ACC112 (cell line): ENCODE data around the gene GPS1.

Experiments
- H2AFZ ChIP-seq: fragments of 200-600 bp; sonication (generic); one replicate; pipeline ENCODE4 v1.6.0; 2017; ENCODE audit warnings: antibody characterized with exemption, low read length; ENCODE audit not compliant: unreplicated experiment
- H3K27ac ChIP-seq: fragments of 200-600 bp; sonication (generic); 2 replicates; pipeline ENCODE4 v1.5.1; 2014; ENCODE audit warnings: low read depth, mild to moderate bottlenecking, antibody characterized with exemption, low read length, moderate library complexity
- H3K27me3 ChIP-seq: fragments of 200-600 bp; sonication (generic); 2 replicates; pipeline ENCODE4 v1.6.1; 2014; ENCODE audit warnings: mild to moderate bottlenecking, antibody characterized with exemption, low read length, moderate library complexity, mixed read lengths; ENCODE audit not compliant: insufficient read depth
- H3K36me3 ChIP-seq: fragments of 200-600 bp; sonication (generic); 2 replicates; pipeline ENCODE4 v1.6.1; 2016; ENCODE audit warnings: mild to moderate bottlenecking, antibody characterized with exemption, low read length, moderate library complexity, mixed read lengths; ENCODE audit not compliant: insufficient read depth
- H3K4me1 ChIP-seq: fragments of 200-600 bp; sonication (generic); one replicate; pipeline ENCODE4 v1.6.1; 2016; ENCODE audit warnings: low read length, mixed read lengths; ENCODE audit not compliant: insufficient read depth, unreplicated experiment, control insufficient read depth
- H3K4me3 ChIP-seq: fragments of 200-600 bp; sonication (generic); 2 replicates; pipeline ENCODE4 v1.5.1; 2014; ENCODE audit warnings: mild to moderate bottlenecking, low read depth, low read length
- H3K79me2 ChIP-seq: fragments of 200-600 bp; sonication (generic); one replicate; pipeline ENCODE4 v1.6.0; 2016; ENCODE audit warnings: low read length; ENCODE audit not compliant: control insufficient read depth, unreplicated experiment, insufficient read depth

Gene GPS1

GRCh38 chr17:82015311-82015971, 36.3 kb upstream of the GPS1 start:
- no peak overlapping the region for H3K4me3 ChIP-seq
- no peaks in the 10 kb centered on the region for H3K79me2 ChIP-seq
- no peak overlapping the region for H2AFZ ChIP-seq
- H3K27ac ChIP-seq, result no peak overlapping the region
- no peaks in the 10 kb centered on the region for H3K4me1 ChIP-seq
- no peaks in the 10 kb centered on the region for H3K36me3 ChIP-seq
- H3K27me3 ChIP-seq, result no peaks in the 10 kb centered on the region

- H3K36me3 ChIP-seq, result no peaks in the 10 kb centered on the region
- no peak overlapping the region for H3K4me3 ChIP-seq
- H3K27ac ChIP-seq, result no peak overlapping the region
- H3K27me3 ChIP-seq, result no peaks in the 10 kb centered on the region
- peaks cover 1% of the 10 kb centered on the region for H3K4me1 ChIP-seq
- H2AFZ ChIP-seq, result no peak overlapping the region
- no peaks in the 10 kb centered on the region for H3K79me2 ChIP-seq
These were observed 35.4 kb upstream of the GPS1 start for GRCh38 chr17:82016061-82016874.

- no peaks in the 10 kb centered on the region for H3K79me2 ChIP-seq
- H3K27me3 ChIP-seq, result no peaks in the 10 kb centered on the region
- no peak overlapping the region for H3K27ac ChIP-seq
- H2AFZ ChIP-seq, result no peak overlapping the region
- no peaks in the 10 kb centered on the region for H3K36me3 ChIP-seq
- H3K4me1 ChIP-seq, result peaks cover 5% of the 10 kb centered on the region
- no peak overlapping the region for H3K4me3 ChIP-seq
These were observed 34.7 kb upstream of the GPS1 start for GRCh38 chr17:82016875-82017459.

GRCh38 chr17:82017612-82018151, 34.0 kb upstream of the GPS1 start:
- Histone ChIP-seq H3K27ac (no peak overlapping the region), H3K27me3 (no peaks in the 10 kb centered on the region), H3K79me2 (no peaks in the 10 kb centered on the region), H3K4me3 (no peak overlapping the region), H3K36me3 (no peaks in the 10 kb centered on the region), H3K4me1 (peaks cover 5% of the 10 kb centered on the region), H2AFZ (no peak overlapping the region)

GRCh38 chr17:82018152-82018988, 33.3 kb upstream of the GPS1 start:
- no peaks in the 10 kb centered on the region for H3K36me3 ChIP-seq
- no peak overlapping the region for H3K4me3 ChIP-seq
- peaks cover 5% of the 10 kb centered on the region for H3K4me1 ChIP-seq
- no peak overlapping the region for H3K27ac ChIP-seq
- no peaks in the 10 kb centered on the region for H3K79me2 ChIP-seq
- no peaks in the 10 kb centered on the region for H3K27me3 ChIP-seq
- no peak overlapping the region for H2AFZ ChIP-seq

- Histone ChIP-seq H3K36me3 (no peaks in the 10 kb centered on the region), H3K27me3 (no peaks in the 10 kb centered on the region), H3K4me3 (no peak overlapping the region), H3K27ac (no peak overlapping the region), H3K4me1 (peaks cover 8% of the 10 kb centered on the region), H3K79me2 (no peaks in the 10 kb centered on the region), H2AFZ (no peak overlapping the region)
These were observed 32.6 kb upstream of the GPS1 start for GRCh38 chr17:82018989-82019689.

- Histone ChIP-seq H3K27me3 (no peaks in the 10 kb centered on the region), H3K27ac (no peak overlapping the region), H3K4me3 (no peak overlapping the region), H2AFZ (no peak overlapping the region), H3K36me3 (no peaks in the 10 kb centered on the region), H3K4me1 (peaks cover 11% of the 10 kb centered on the region), H3K79me2 (no peaks in the 10 kb centered on the region)
These were observed 31.8 kb upstream of the GPS1 start for GRCh38 chr17:82019690-82020571.

GRCh38 chr17:82020572-82021106, 31.1 kb upstream of the GPS1 start:
- H3K4me1 ChIP-seq, result peaks cover 11% of the 10 kb centered on the region
- H3K36me3 ChIP-seq, result no peaks in the 10 kb centered on the region
- H3K4me3 ChIP-seq, result no peak overlapping the region
- no peak overlapping the region for H3K27ac ChIP-seq
- no peaks in the 10 kb centered on the region for H3K27me3 ChIP-seq
- no peaks in the 10 kb centered on the region for H3K79me2 ChIP-seq
- no peak overlapping the region for H2AFZ ChIP-seq
